H1 (cell line): ENCODE data around the gene B3GAT1. TPM values are rescaled to one million over a fixed set of nuclear protein-coding genes. Genes with fewer than 3 reads are reported as not detected.

Source experiments
- CTCF ChIA-PET: fragments of 300-600 bp; sonication (Branson Sonifier 250); formaldehyde crosslinking; loops from one replicate; lab custom pipeline; 2021; ENCODE audit not compliant: partially characterized antibody; lab: Charles Lee
- POLR2A ChIA-PET: fragments of 300-600 bp; sonication (Branson Sonifier 250); formaldehyde crosslinking; loops from one replicate; lab custom pipeline; 2021; ENCODE audit warnings: inconsistent platforms; ENCODE audit not compliant: partially characterized antibody; lab: Charles Lee
- DNase-seq, 2 experiments: peaks; one replicate each; pipeline versions ENCODE4 v3.0.0 to v3.0.0-alpha.2; 2010 to 2022; ENCODE audit warnings: low spot score in 2 of 2, low read depth in 1 of 2, mixed read lengths in 1 of 2
- FAIRE-seq: peaks from 2 replicates; lab custom pipeline; 2011; peaks lifted over from hg19 to GRCh38; lab: Jason Lieb, UNC
- H2AFZ ChIP-seq: 2 replicates; pipeline ENCODE4 v1.8.1; 2012; ENCODE audit warnings: low read length, inconsistent platforms
- H2AK5ac ChIP-seq: 2 replicates; pipeline ENCODE4 v1.6.1; 2013; ENCODE audit warnings: low read depth, low read length
- H2BK120ac ChIP-seq: replicated peaks from 2 replicates; pipeline ENCODE3; 2013; ENCODE audit warnings: low read depth, low read length, inconsistent platforms
- H2BK12ac ChIP-seq: 2 replicates; pipeline ENCODE4 v1.6.1; 2013; ENCODE audit warnings: low read depth, low read length
- H2BK15ac ChIP-seq: 2 replicates; pipeline ENCODE4 v1.6.1; 2013; ENCODE audit warnings: low read length
- H2BK20ac ChIP-seq: 2 replicates; pipeline ENCODE4 v1.6.1; 2013; ENCODE audit warnings: low read length
- H2BK5ac ChIP-seq: 2 replicates; pipeline ENCODE4 v1.6.1; 2013; ENCODE audit warnings: low read depth, low read length
- H3K14ac ChIP-seq: 2 replicates; pipeline ENCODE4 v1.6.1; 2013; ENCODE audit warnings: inconsistent platforms; ENCODE audit not compliant: insufficient read length
- H3K18ac ChIP-seq: 2 replicates; pipeline ENCODE4 v1.6.1; 2013; ENCODE audit warnings: low read length; ENCODE audit errors: extremely low read depth
- H3K23ac ChIP-seq: 2 replicates; pipeline ENCODE4 v1.6.1; 2013; ENCODE audit warnings: inconsistent platforms; ENCODE audit not compliant: insufficient read length
- H3K23me2 ChIP-seq: 2 replicates; pipeline ENCODE4 v1.6.1; 2013; ENCODE audit warnings: low read depth, low read length
- H3K27ac ChIP-seq: 2 replicates; pipeline ENCODE4 v1.6.1; 2011; ENCODE audit warnings: low read depth, low read length, inconsistent platforms
- H3K27me3 ChIP-seq, 4 experiments: replicated peaks in 1 of 4; 1 replicate in 1 of 4; 2 replicates in 3 of 4; pipeline versions ENCODE4 v1.6.1 to v1.8.1; 2011 to 2013; ENCODE audit warnings: low read length in 3 of 4, mild to moderate bottlenecking in 3 of 4, inconsistent platforms in 2 of 4, mixed read lengths in 2 of 4, moderate library complexity in 1 of 4; ENCODE audit not compliant: control insufficient read depth in 3 of 4, insufficient read depth in 3 of 4; ENCODE audit errors: extremely low read depth in 1 of 4
- H3K36me3 ChIP-seq, 4 experiments: 2 replicates each; pipeline versions ENCODE4 v1.6.1 to v1.8.1; 2011 to 2013; ENCODE audit warnings: mild to moderate bottlenecking in 4 of 4, low read length in 3 of 4, moderate library complexity in 2 of 4, control low read depth in 1 of 4, inconsistent platforms in 1 of 4; ENCODE audit not compliant: insufficient read depth in 4 of 4, control insufficient read depth in 2 of 4
- H3K4ac ChIP-seq: replicated peaks from 2 replicates; pipeline ENCODE3; 2013; ENCODE audit warnings: low read length, low read depth, mixed read lengths, inconsistent platforms; ENCODE audit not compliant: insufficient read length
- H3K4me1 ChIP-seq, 4 experiments: replicated peaks in 1 of 4; 1 replicate in 1 of 4; 2 replicates in 3 of 4; pipeline versions ENCODE4 v1.6.1 to v1.8.1; 2011 to 2013; ENCODE audit warnings: low read length in 3 of 4, inconsistent platforms in 2 of 4, mixed read lengths in 1 of 4; ENCODE audit not compliant: insufficient read depth in 4 of 4, control insufficient read depth in 3 of 4
- H3K4me2 ChIP-seq, 2 experiments: 2 replicates each; pipeline versions ENCODE4 v1.6.1 to v1.8.1; 2011 to 2013; ENCODE audit warnings: low read depth in 2 of 2, low read length in 2 of 2, control low read depth in 1 of 2, inconsistent platforms in 1 of 2, mild to moderate bottlenecking in 1 of 2; ENCODE audit not compliant: insufficient read depth in 1 of 2
- H3K4me3 ChIP-seq, 4 experiments: fragments of 200-600, 300-600 bp in 1 of 4; sonication (generic), shearing (Covaris generic), sonication (Bioruptor Twin) in 1 of 4; 2 replicates each; pipeline versions ENCODE4 v1.5.1 to v1.8.1; 2011 to 2016; ENCODE audit warnings: low read length in 4 of 4, low read depth in 3 of 4, control low read depth in 2 of 4, inconsistent platforms in 2 of 4, mild to moderate bottlenecking in 2 of 4, mixed read lengths in 1 of 4, moderate library complexity in 1 of 4; ENCODE audit not compliant: insufficient read depth in 2 of 4; ENCODE audit errors: extremely low read depth in 1 of 4
- H3K56ac ChIP-seq: replicated peaks from 2 replicates; pipeline ENCODE3; 2013; ENCODE audit warnings: low read depth, mild to moderate bottlenecking, mixed read lengths, low read length, inconsistent platforms; ENCODE audit not compliant: insufficient read length
- H3K79me1 ChIP-seq: 2 replicates; pipeline ENCODE4 v1.6.1; 2013; ENCODE audit warnings: low read depth, low read length, control low read depth
- H3K79me2 ChIP-seq, 2 experiments: 2 replicates each; pipeline versions ENCODE4 v1.6.1 to v1.8.1; 2012 to 2013; ENCODE audit warnings: low read length in 2 of 2, mild to moderate bottlenecking in 2 of 2, inconsistent platforms in 1 of 2; ENCODE audit not compliant: insufficient read depth in 2 of 2, control insufficient read depth in 1 of 2
- H3K9ac ChIP-seq, 4 experiments: replicated peaks in 1 of 4; 1 replicate in 1 of 4; 2 replicates in 3 of 4; pipeline versions ENCODE4 v1.6.1 to v1.8.1; 2011 to 2013; ENCODE audit warnings: low read depth in 3 of 4, low read length in 3 of 4, control low read depth in 2 of 4, mild to moderate bottlenecking in 2 of 4, moderate library complexity in 2 of 4, inconsistent platforms in 1 of 4; ENCODE audit errors: extremely low read depth in 1 of 4
- H3K9me3 ChIP-seq, 2 experiments: 2 replicates each; pipeline versions ENCODE4 v1.6.1 to v1.8.1; 2012 to 2013; ENCODE audit warnings: mild to moderate bottlenecking in 2 of 2, moderate library complexity in 2 of 2, control low read depth in 1 of 2, inconsistent platforms in 1 of 2, low read depth in 1 of 2, low read length in 1 of 2, mixed read lengths in 1 of 2; ENCODE audit not compliant: insufficient read depth in 2 of 2
- H4K20me1 ChIP-seq, 2 experiments: replicated peaks in 1 of 2; 2 replicates each; pipeline versions ENCODE3 to v1.8.1; 2011 to 2013; ENCODE audit warnings: inconsistent platforms in 2 of 2, low read length in 2 of 2, mild to moderate bottlenecking in 1 of 2; ENCODE audit not compliant: insufficient read depth in 2 of 2, control insufficient read depth in 1 of 2
- H4K5ac ChIP-seq: 2 replicates; pipeline ENCODE4 v1.6.1; 2013; ENCODE audit warnings: low read length, low read depth, mixed read lengths, inconsistent platforms; ENCODE audit not compliant: insufficient read length
- H4K8ac ChIP-seq: 2 replicates; pipeline ENCODE4 v1.8.0; 2013; ENCODE audit warnings: mild to moderate bottlenecking, moderate library complexity, low read length, inconsistent platforms; ENCODE audit not compliant: insufficient read depth; ENCODE audit errors: extremely low read depth
- H4K91ac ChIP-seq: replicated peaks from 2 replicates; pipeline ENCODE3; 2013; ENCODE audit warnings: low read length, mixed read lengths, inconsistent platforms; ENCODE audit not compliant: insufficient read length
- BCL11A ChIP-seq, 2 experiments: IDR thresholded peaks; one replicate each; pipeline ENCODE4 v1.6.1; 2011; ENCODE audit warnings: low read depth in 2 of 2, low read length in 2 of 2, mild to moderate bottlenecking in 2 of 2
- BRCA1 ChIP-seq: IDR thresholded peaks from 2 replicates; pipeline ENCODE4 v1.6.1; 2012; ENCODE audit warnings: low read depth, low read length, improper control_type of control experiment
- CBX8 ChIP-seq: fragments of 300-800, 300-1000 bp; sonication (generic); IDR thresholded peaks from 2 replicates; pipeline ENCODE4 v1.7.1; 2016; ENCODE audit warnings: low read depth, low read length, borderline replicate concordance
- CHD1 ChIP-seq: IDR thresholded peaks from 2 replicates; pipeline ENCODE4 v1.6.1; 2012; ENCODE audit warnings: low read depth, low read length, improper control_type of control experiment
- CTBP2 ChIP-seq: IDR thresholded peaks from 2 replicates; pipeline ENCODE4 v1.7.0; 2011; ENCODE audit warnings: borderline replicate concordance, mild to moderate bottlenecking, moderate library complexity, mixed read lengths, low read length; ENCODE audit not compliant: insufficient read depth, insufficient read length
- EGR1 ChIP-seq: IDR thresholded peaks from 2 replicates; pipeline ENCODE4 v1.6.1; 2011; ENCODE audit warnings: low read depth, low read length, borderline replicate concordance
- FOSL1 ChIP-seq: IDR thresholded peaks from 2 replicates; pipeline ENCODE4 v1.6.1; 2011; ENCODE audit warnings: mild to moderate bottlenecking, low read depth, low read length, moderate library complexity; ENCODE audit not compliant: insufficient read depth
- MAFK ChIP-seq: IDR thresholded peaks from 2 replicates; pipeline ENCODE4 v1.6.1; 2012; ENCODE audit warnings: low read depth, mild to moderate bottlenecking, improper control_type of control experiment, low read length
- RNF2 ChIP-seq: fragments of 200-900, 300-1000 bp; sonication (generic); IDR thresholded peaks from 2 replicates; pipeline ENCODE4 v1.7.1; 2016; ENCODE audit warnings: borderline replicate concordance, low read depth, mild to moderate bottlenecking, antibody characterized with exemption, low read length; ENCODE audit not compliant: poor library complexity, severe bottlenecking; ENCODE audit errors: missing control alignments
- SP1 ChIP-seq: IDR thresholded peaks from 2 replicates; pipeline ENCODE4 v1.6.1; 2011; ENCODE audit warnings: low read depth, low read length
- TBP ChIP-seq: IDR thresholded peaks from 2 replicates; pipeline ENCODE4 v1.6.1; 2011; ENCODE audit warnings: low read depth, low read length, improper control_type of control experiment
- WGBS, 2 experiments: shearing (Covaris generic) in 1 of 2; methylation state at CpG; one replicate each; pipeline versions ENCODE4 v1.1.6 to v1.1.7; 2013 to 2015; ENCODE audit warnings: low lambda C conversion rate in 2 of 2, mixed read lengths in 2 of 2, inconsistent platforms in 1 of 2, low coverage in 1 of 2, missing lambda C conversion rate in 1 of 2; ENCODE audit not compliant: insufficient replicate concordance in 2 of 2, insufficient coverage in 1 of 2, insufficient read length in 1 of 2; ENCODE audit errors: extremely low coverage in 1 of 2, missing lambda C conversion rate in 1 of 2; 5-methylcytosine and 5-hydroxymethylcytosine counted together
- polyA plus RNA-seq, 7 experiments: library from polyadenylated mRNA; depleted of rRNA in 3 of 7; stranded (reverse) in 5 of 7; unstranded in 2 of 7; fragments of >200 nt in 5 of 7; fragments of 200-250 nt in 2 of 7; gene quantifications; 1 replicate in 5 of 7; 2 replicates in 1 of 7; 4 replicates in 1 of 7; pipeline versions ENCODE4 v1.2.1 to v1.2.3, GENCODE V29; 2011 to 2013; ENCODE audit warnings: missing spikeins in 2 of 7, mixed read lengths in 2 of 7
- total RNA-seq: library from RNA; stranded (reverse); fragmentation: NEBNext Ultra II Directional; extraction: Animal tissue kit (Norgen Biotek cat#: 25700); gene quantifications from 2 replicates; pipeline ENCODE4 v1.2.1, GENCODE V29; 2021

The B3GAT1 gene
- total and polyA plus RNA-seq, 2 of the 8 experiments (the other 6 are each of a cell fraction or from before 2014, with no cell fraction given), result 19.7 to 32.4 TPM

- peaks cover 16% of the 10 kb centered on the region for H3K79me1 ChIP-seq
- DNase-seq (no peak), FAIRE-seq (no peak)
- peaks cover 0 to 4% (median 0%) of the 10 kb centered on the region in 4 experiments; a peak in 1 of 8 replicates for H3K36me3 ChIP-seq
- H2AK5ac ChIP-seq, result no peak overlapping the region
- H2BK15ac ChIP-seq, result no peak overlapping the region
- no peak overlapping the region for H3K4me3 ChIP-seq
- H4K20me1 ChIP-seq, result peaks cover 8 to 29% of the 10 kb centered on the region in 2 experiments
- no peaks in the 10 kb centered on the region for H3K27me3 ChIP-seq
- 82% methylated on average over 13 of the region's 19 CpGs; no CpG with 5 or more reads in 1 of the 2 experiments for WGBS, 2 experiments
- H3K23me2 ChIP-seq, result 0 out of 2 replicates have a peak, but pooled peaks cover 1% of the 10 kb centered on the region
- H3K23ac ChIP-seq, result no peak overlapping the region
- H2BK120ac ChIP-seq, result no peak overlapping the region
- H2BK5ac ChIP-seq, result no peak overlapping the region
- H4K5ac ChIP-seq, result no peak overlapping the region
- H3K27ac ChIP-seq, result no peak overlapping the region
- H3K9me3 ChIP-seq, result no peaks in the 10 kb centered on the region
- no peak overlapping the region for H2AFZ ChIP-seq
- ChIA-PET CTCF (interaction anchor here (0.9 to 1.0 kb wide), 2 partner anchors 25 to 35 kb away, joined by 3 read pairs; no protein-coding TSS in a partner anchor), POLR2A (interaction anchor here (0.9 kb wide), 1 partner anchor 25 kb away, joined by 3 read pairs; no protein-coding TSS in a partner anchor)
- H2BK12ac ChIP-seq, result no peak overlapping the region
- H4K91ac ChIP-seq, result no peak overlapping the region
- H3K4ac ChIP-seq, result no peak overlapping the region
- H3K56ac ChIP-seq, result no peak overlapping the region
- peaks cover 0 to 12% (median 5%) of the 10 kb centered on the region in 4 experiments; a peak in 3 of 7 replicates for H3K4me1 ChIP-seq
- no peak overlapping the region for H4K8ac ChIP-seq
- no peak overlapping the region for H3K18ac ChIP-seq
- H3K4me2 ChIP-seq, result no peak overlapping the region
- H3K9ac ChIP-seq, result no peak overlapping the region
- H2BK20ac ChIP-seq, result no peak overlapping the region
- peaks cover 0 to 61% of the 10 kb centered on the region in 2 experiments; a peak in 1 of 4 replicates for H3K79me2 ChIP-seq
- H3K14ac ChIP-seq, result no peak overlapping the region
- TF ChIP-seq BRCA1 (no peak), CHD1 (no peak), RNF2 (no peak), EGR1 (no peak), CTBP2 (no peak), CBX8 (no peak), FOSL1 (no peak), MAFK (no peak), BCL11A (IDR thresholded peaks at IDR 0.05; ENCODE audit: low read depth in 2 of 2, low read length in 2 of 2) (no peak), SP1 (no peak), TBP (no peak)
These were observed 9.9 kb downstream of the B3GAT1 start for GRCh38 chr11:134401825-134402809.
